ENCODE data around the gene DCC. TPM values are rescaled to one million over a fixed set of nuclear protein-coding genes. Genes with fewer than 3 reads are reported as not detected.

DCC gene
- total RNA-seq, 2 donors from 2014 or later = 0.33 TPM; not detected in 1

GRCh38 chr18:52554180-52554579 lies 214.2 kb downstream of the DCC start:
- intact Hi-C loops (cut with DNase I) = no loop called here
- no peak overlapping the region for H3K27ac ChIP-seq
- no peaks in the 10 kb centered on the region for H3K27me3 ChIP-seq
- TF ChIP-seq POLR2A (IDR thresholded peaks at IDR 0.05) = no peak
- no peak for TF ChIP-seq CTCF (IDR thresholded peaks at IDR 0.05)
- 17 to 23% methylated on average over 1 of the region's 1 CpG for WGBS, 2 donors
- DNase-seq = no peak
- no peak for ATAC-seq
- H3K36me3 ChIP-seq (replicated peaks in 1 of 2; ENCODE audit: insufficient read depth in 1 of 2, low read depth in 2 of 2) = no peaks in the 10 kb centered on the region
- H3K4me3 ChIP-seq = no peak overlapping the region
- H3K9me3 ChIP-seq = no peaks in the 10 kb centered on the region
- H3K4me1 ChIP-seq = no peaks in the 10 kb centered on the region

GRCh38 chr18:52567360-52567759 lies 227.4 kb downstream of the DCC start:
- WGBS, 2 donors = 61 to 66% methylated on average over 4 of the region's 4 CpGs
- intact Hi-C loops (cut with DNase I) = no loop called here
- no peak for ATAC-seq

GRCh38 chr18:52569492-52569891 lies 229.5 kb downstream of the DCC start:
- no peaks in the 10 kb centered on the region for H3K9me3 ChIP-seq
- no peak overlapping the region for H3K4me3 ChIP-seq
- no peak for DNase-seq
- WGBS, 2 donors = 35 to 75% methylated on average over 1 of the region's 1 CpG
- no peak for TF ChIP-seq CTCF (IDR thresholded peaks at IDR 0.05)
- TF ChIP-seq POLR2A (IDR thresholded peaks at IDR 0.05) = no peak
- H3K36me3 ChIP-seq (replicated peaks in 1 of 2; ENCODE audit: insufficient read depth in 1 of 2, low read depth in 2 of 2) = no peaks in the 10 kb centered on the region
- H3K4me1 ChIP-seq = no peaks in the 10 kb centered on the region
- H3K27me3 ChIP-seq = no peaks in the 10 kb centered on the region
- intact Hi-C loops (cut with DNase I) = no loop called here
- no peak for ATAC-seq
- H3K27ac ChIP-seq = no peak overlapping the region

More at GRCh38 chr18:52567360-52567759, 227.4 kb downstream of the DCC start:
- Histone ChIP-seq H3K4me3 (no peak overlapping the region), H3K4me1 (no peaks in the 10 kb centered on the region), H3K27ac (no peak overlapping the region), H3K36me3 (replicated peaks in 1 of 2; ENCODE audit: insufficient read depth in 1 of 2, low read depth in 2 of 2) (no peaks in the 10 kb centered on the region), H3K9me3 (no peaks in the 10 kb centered on the region), H3K27me3 (no peaks in the 10 kb centered on the region)
- no peak for TF ChIP-seq POLR2A (IDR thresholded peaks at IDR 0.05)
- no peak for TF ChIP-seq CTCF (IDR thresholded peaks at IDR 0.05)
- DNase-seq = no peak

- Histone ChIP-seq H3K27me3 (no peaks in the 10 kb centered on the region), H3K36me3 (replicated peaks in 1 of 2; ENCODE audit: insufficient read depth in 1 of 2, low read depth in 2 of 2) (no peaks in the 10 kb centered on the region), H3K9me3 (peaks cover 0 to 5% (median 0%) of the 10 kb centered on the region in 3 donors), H3K4me1 (no peaks in the 10 kb centered on the region), H3K4me3 (no peak overlapping the region), H3K27ac (no peak overlapping the region)
- WGBS, 2 donors = 60 to 61% methylated on average over 2 of the region's 2 CpGs
- DNase-seq (no peak), ATAC-seq (no peak)
- TF ChIP-seq POLR2A (IDR thresholded peaks at IDR 0.05) (no peak), CTCF (IDR thresholded peaks at IDR 0.05) (no peak)
- intact Hi-C loops (cut with DNase I) = no loop called here
Measured at GRCh38 chr18:52570975-52571374, 231.0 kb downstream of the DCC start.

Measured in body of pancreas (tissue), 4 donors.